ENCODE data around the gene ULK4.

The ULK4 gene

GRCh38 chr3:41318520-41318919, 643.4 kb downstream of the ULK4 start:
- ATAC-seq (replicated peaks) (no peak), DNase-seq (no peak)
- H3K4me3 Mint-ChIP-seq = no peak overlapping the region
- H3K27me3 Mint-ChIP-seq = no peaks in the 10 kb centered on the region
- no peaks in the 10 kb centered on the region for H3K4me1 Mint-ChIP-seq
- H3K9me3 Mint-ChIP-seq = no peaks in the 10 kb centered on the region
- no peak overlapping the region for H3K27ac Mint-ChIP-seq
- no peaks in the 10 kb centered on the region for H3K36me3 Mint-ChIP-seq

- no peak for DNase-seq
Measured at GRCh38 chr3:41317718-41318117, 644.2 kb downstream of the ULK4 start.

DNA sequence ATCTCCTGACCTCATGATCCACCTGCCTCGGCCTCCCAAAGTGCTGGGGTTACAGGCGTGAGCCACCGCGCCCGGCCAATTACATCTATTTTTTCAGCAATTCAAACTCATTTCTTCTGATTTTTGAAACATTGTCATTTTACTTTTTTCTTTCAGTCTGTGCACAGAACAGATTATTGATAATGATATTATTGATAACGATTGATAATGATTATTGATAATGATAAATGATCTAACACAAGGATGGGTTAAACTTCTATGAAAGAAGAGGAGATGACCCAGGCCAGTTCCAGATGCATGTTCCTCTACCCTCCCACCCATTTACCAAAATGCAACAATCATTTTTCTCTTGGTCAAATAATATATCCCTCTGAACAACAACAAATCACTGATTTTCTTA, 644.6 kb downstream of the ULK4 start:
- Mint-ChIP-seq H3K4me3 (no peak overlapping the region), H3K27ac (no peak overlapping the region), H3K9me3 (no peaks in the 10 kb centered on the region)

More at GRCh38 chr3:41317718-41318117, 644.2 kb downstream of the ULK4 start:
- H3K4me3 Mint-ChIP-seq = no peak overlapping the region
- H3K27ac Mint-ChIP-seq = no peak overlapping the region
- no peaks in the 10 kb centered on the region for H3K27me3 Mint-ChIP-seq
- H3K9me3 Mint-ChIP-seq = no peaks in the 10 kb centered on the region
- ATAC-seq (replicated peaks) = no peak
- H3K4me1 Mint-ChIP-seq = no peaks in the 10 kb centered on the region
- H3K36me3 Mint-ChIP-seq = no peaks in the 10 kb centered on the region

DNA sequence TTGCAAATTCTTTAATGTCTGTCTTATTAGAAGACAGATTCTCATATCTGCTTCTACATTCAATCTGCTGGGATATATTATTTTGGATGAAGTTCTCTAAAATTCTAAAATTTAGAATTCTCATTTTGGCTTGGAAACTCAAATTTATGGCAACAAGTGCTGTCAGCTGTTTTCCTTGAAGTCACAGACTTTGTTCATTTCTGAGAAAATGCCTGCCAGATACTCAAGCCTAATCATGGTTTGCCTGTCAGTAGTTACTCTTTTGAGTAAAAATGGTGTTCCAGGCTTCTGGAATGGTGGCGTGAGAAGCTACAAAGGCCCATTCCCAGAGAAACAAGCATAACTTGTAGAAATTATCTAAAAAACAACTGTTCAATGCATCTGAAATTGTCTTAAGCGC, 646.8 kb downstream of the ULK4 start:
- Mint-ChIP-seq H3K27ac (no peak overlapping the region), H3K36me3 (no peaks in the 10 kb centered on the region)
- DNase-seq = no peak

More for the DNA sequence above, 644.6 kb downstream of the ULK4 start:
- Mint-ChIP-seq H3K27me3 (no peaks in the 10 kb centered on the region), H3K36me3 (no peaks in the 10 kb centered on the region), H3K4me1 (no peaks in the 10 kb centered on the region)
- ATAC-seq (replicated peaks) (no peak), DNase-seq (no peak)

GRCh38 chr3:41308119-41308518, 653.8 kb downstream of the ULK4 start:
- no peak overlapping the region for H3K4me3 Mint-ChIP-seq
- ATAC-seq (replicated peaks) = no peak
- no peaks in the 10 kb centered on the region for H3K9me3 Mint-ChIP-seq
- DNase-seq = no peak
- H3K27me3 Mint-ChIP-seq = no peaks in the 10 kb centered on the region
- no peaks in the 10 kb centered on the region for H3K4me1 Mint-ChIP-seq
- no peak overlapping the region for H3K27ac Mint-ChIP-seq
- peaks cover 1 to 7% of the 10 kb centered on the region in 2 donors for H3K36me3 Mint-ChIP-seq

More for the DNA sequence above, 646.8 kb downstream of the ULK4 start:
- no peaks in the 10 kb centered on the region for H3K9me3 Mint-ChIP-seq
- no peaks in the 10 kb centered on the region for H3K27me3 Mint-ChIP-seq
- H3K4me1 Mint-ChIP-seq = no peaks in the 10 kb centered on the region
- ATAC-seq (replicated peaks) = no peak
- H3K4me3 Mint-ChIP-seq = no peak overlapping the region

DNA sequence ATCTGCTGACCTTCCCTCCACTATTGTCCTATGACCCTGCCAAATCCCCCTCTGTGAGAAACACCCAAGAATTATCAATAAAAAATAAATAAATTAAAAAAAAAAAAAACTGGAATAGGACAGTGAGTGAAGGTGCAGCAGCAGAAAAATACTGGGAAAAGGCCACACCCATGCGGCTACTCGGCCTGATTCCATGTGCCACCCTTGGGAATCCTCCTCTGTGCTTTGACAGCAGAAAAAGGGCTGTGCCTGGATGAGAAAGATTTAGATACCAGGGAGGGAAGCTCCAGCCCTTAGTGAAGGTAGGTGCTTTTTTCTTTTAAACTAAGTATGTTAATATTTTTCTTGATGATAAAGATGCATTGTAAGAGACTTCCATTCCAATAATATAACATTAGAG, 654.8 kb downstream of the ULK4 start:
- Mint-ChIP-seq H3K4me1 (no peaks in the 10 kb centered on the region), H3K27ac (no peak overlapping the region), H3K9me3 (no peaks in the 10 kb centered on the region), H3K4me3 (no peak overlapping the region), H3K27me3 (no peaks in the 10 kb centered on the region), H3K36me3 (peaks cover 1 to 7% of the 10 kb centered on the region in 2 donors)
- ATAC-seq (replicated peaks) = no peak
- no peak for DNase-seq

DNA sequence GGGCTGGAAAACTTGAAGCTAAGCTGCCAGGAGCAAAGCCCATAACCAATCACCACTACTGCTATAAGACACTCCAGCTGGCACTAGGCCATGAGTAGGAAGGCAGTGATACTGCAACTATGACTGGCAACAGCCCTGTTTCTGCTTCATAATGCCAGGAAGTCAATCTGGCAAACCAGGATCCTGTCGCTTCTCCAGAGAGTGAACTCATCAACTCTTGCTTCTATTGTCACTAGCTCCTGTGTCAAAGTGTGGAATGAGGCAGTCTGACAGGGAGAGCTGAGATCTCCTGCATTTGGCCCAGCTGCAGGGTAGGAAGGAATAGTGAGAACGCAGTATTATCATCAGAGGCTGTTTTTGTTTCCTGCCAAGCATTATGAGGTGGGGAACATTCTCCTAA, 657.3 kb downstream of the ULK4 start:
- Mint-ChIP-seq H3K27me3 (no peaks in the 10 kb centered on the region), H3K27ac (no peak overlapping the region), H3K36me3 (peaks cover 1 to 7% of the 10 kb centered on the region in 2 donors), H3K9me3 (no peaks in the 10 kb centered on the region), H3K4me3 (no peak overlapping the region), H3K4me1 (no peaks in the 10 kb centered on the region)
- no peak for ATAC-seq (replicated peaks)
- DNase-seq = no peak

GRCh38 chr3:41302295-41302694, 659.6 kb downstream of the ULK4 start:
- Mint-ChIP-seq H3K4me1 (no peaks in the 10 kb centered on the region), H3K36me3 (peaks cover 1 to 7% of the 10 kb centered on the region in 2 donors), H3K27ac (no peak overlapping the region), H3K4me3 (no peak overlapping the region), H3K9me3 (no peaks in the 10 kb centered on the region), H3K27me3 (no peaks in the 10 kb centered on the region)
- DNase-seq (no peak), ATAC-seq (replicated peaks) (no peak)

DNA sequence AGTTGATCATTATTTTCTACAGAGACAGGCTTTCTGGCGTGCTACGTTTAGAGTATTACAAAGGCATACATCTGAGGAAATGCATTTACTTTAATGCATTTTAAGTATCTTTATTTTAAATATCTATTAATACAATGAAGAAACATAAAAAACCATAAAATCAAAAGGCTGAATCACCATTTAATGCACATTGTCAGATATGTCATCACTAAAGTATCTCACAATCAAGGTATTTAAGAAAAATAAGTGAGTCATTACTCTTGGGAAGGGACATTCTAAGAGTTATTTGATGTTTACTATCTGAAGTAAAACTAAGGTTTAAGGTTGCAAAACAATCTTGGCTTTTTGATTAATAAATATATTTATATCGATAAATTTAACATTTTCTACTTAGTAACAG, 660.4 kb downstream of the ULK4 start:
- peaks cover 1 to 7% of the 10 kb centered on the region in 2 donors for H3K36me3 Mint-ChIP-seq
- no peak for ATAC-seq (replicated peaks)

DNA sequence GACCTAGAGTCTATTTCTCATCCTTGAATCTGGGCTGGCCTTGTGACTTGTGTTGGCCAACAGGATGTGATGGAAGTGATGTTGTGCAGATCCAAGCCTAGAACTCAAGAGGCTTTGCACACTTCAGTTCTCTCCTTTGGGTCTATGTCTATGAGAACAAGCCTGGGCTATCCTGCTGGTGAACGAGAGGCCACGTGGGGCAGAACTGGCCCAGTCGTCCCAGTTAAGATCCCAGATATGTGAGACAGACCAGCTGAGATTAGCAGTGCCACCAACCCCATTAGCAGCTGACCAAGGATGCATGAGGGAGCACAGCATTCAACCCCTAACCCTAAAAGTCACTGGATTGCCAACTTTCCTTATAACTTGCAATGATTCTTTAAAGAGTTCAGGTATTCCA, 662.9 kb downstream of the ULK4 start:
- H3K36me3 Mint-ChIP-seq = peaks cover 1 to 3% of the 10 kb centered on the region in 2 donors
- no peak overlapping the region for H3K4me3 Mint-ChIP-seq
- DNase-seq (no peak), ATAC-seq (replicated peaks) (no peak)
- no peak overlapping the region for H3K27ac Mint-ChIP-seq
- no peaks in the 10 kb centered on the region for H3K4me1 Mint-ChIP-seq
- no peaks in the 10 kb centered on the region for H3K27me3 Mint-ChIP-seq
- H3K9me3 Mint-ChIP-seq = no peaks in the 10 kb centered on the region

More for the DNA sequence above, 660.4 kb downstream of the ULK4 start:
- Mint-ChIP-seq H3K9me3 (no peaks in the 10 kb centered on the region), H3K4me1 (no peaks in the 10 kb centered on the region), H3K27ac (no peak overlapping the region), H3K4me3 (no peak overlapping the region), H3K27me3 (no peaks in the 10 kb centered on the region)
- no peak for DNase-seq

DNA sequence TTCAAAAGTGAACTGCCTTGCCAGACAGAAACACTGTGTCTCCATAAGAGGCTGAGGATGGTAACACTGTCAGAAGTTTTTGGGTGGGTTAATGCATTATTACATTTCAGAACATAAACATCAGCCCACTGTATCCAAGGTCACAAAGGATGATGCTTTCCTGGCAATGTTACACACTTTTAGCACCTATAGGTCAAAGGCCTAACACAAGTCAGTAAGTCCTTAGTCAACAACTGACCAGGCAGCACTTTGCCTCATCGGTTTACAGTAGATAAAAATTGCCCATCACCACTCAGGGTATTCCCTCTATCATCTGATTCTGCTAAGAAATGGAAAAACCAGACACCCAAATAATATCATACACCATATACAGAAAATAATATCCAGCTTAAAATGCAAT, 664.2 kb downstream of the ULK4 start:
- Mint-ChIP-seq H3K36me3 (no peaks in the 10 kb centered on the region), H3K27ac (no peak overlapping the region), H3K27me3 (no peaks in the 10 kb centered on the region), H3K4me1 (no peaks in the 10 kb centered on the region), H3K9me3 (no peaks in the 10 kb centered on the region), H3K4me3 (no peak overlapping the region)
- DNase-seq = no peak
- no peak for ATAC-seq (replicated peaks)

- no peaks in the 10 kb centered on the region for H3K4me1 Mint-ChIP-seq
Measured at GRCh38 chr3:41296556-41296955, 665.3 kb downstream of the ULK4 start.

GRCh38 chr3:41295740-41296139, 666.2 kb downstream of the ULK4 start:
- peaks cover 0 to 2% of the 10 kb centered on the region in 2 donors for H3K36me3 Mint-ChIP-seq
- no peaks in the 10 kb centered on the region for H3K9me3 Mint-ChIP-seq
- ATAC-seq (replicated peaks) = no peak
- H3K27ac Mint-ChIP-seq = no peak overlapping the region
- H3K4me1 Mint-ChIP-seq = no peaks in the 10 kb centered on the region
- DNase-seq = no peak
- H3K4me3 Mint-ChIP-seq = no peak overlapping the region
- no peaks in the 10 kb centered on the region for H3K27me3 Mint-ChIP-seq

More at GRCh38 chr3:41296556-41296955, 665.3 kb downstream of the ULK4 start:
- no peak for DNase-seq
- Mint-ChIP-seq H3K27me3 (no peaks in the 10 kb centered on the region), H3K4me3 (no peak overlapping the region), H3K9me3 (no peaks in the 10 kb centered on the region), H3K27ac (no peak overlapping the region), H3K36me3 (peaks cover 0 to 2% of the 10 kb centered on the region in 2 donors)
- ATAC-seq (replicated peaks) = no peak

DNA sequence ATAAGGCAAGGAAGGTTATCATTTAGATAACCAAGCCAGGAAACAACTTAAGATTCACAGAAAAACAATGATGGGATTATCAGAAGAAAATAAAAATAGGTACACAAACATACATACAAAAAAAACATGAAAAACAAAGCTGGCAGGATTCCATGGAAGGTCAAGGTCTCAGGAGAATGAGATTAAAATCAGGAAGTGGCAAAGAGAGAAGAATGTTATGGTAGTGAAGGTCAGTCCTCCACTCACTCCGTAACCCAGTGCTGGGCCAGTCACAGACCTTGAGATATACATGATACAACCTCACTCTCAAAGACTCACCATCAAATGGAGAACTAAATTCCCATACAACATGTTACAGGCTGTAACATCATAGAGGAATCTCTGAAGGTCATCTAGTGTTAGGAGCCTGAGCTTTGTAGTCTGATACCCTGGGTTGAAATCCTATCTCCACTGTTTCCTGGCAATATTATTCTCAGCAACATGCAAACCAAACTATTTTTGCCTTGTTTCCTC, 668.7 kb downstream of the ULK4 start:
- Mint-ChIP-seq H3K36me3 (peaks cover 0 to 3% of the 10 kb centered on the region in 2 donors), H3K9me3 (no peaks in the 10 kb centered on the region), H3K4me3 (no peak overlapping the region), H3K4me1 (no peaks in the 10 kb centered on the region), H3K27me3 (no peaks in the 10 kb centered on the region), H3K27ac (no peak overlapping the region)
- ATAC-seq (replicated peaks) (no peak), DNase-seq (no peak)

DNA sequence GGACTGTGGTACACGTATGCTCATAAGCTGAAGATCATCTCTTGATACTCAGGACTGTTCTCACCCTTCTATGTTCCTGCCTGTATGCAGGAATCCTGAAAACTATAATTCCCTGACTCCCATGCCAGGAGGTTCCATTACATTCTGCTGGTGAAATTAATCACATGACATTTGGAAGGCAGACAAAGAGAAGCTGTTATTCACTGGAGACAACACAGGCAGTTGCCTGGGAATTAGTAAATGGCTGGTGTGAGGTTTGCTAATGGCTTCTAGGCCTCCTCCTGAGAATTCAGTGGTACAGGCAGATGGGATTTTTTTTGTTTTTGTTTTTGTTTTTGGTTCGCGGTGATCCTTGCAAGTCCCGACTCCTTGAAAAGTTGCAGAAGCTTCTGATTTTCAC, 671.2 kb downstream of the ULK4 start:
- Mint-ChIP-seq H3K27ac (no peak overlapping the region), H3K27me3 (no peaks in the 10 kb centered on the region), H3K4me3 (no peak overlapping the region), H3K36me3 (peaks cover 0 to 3% of the 10 kb centered on the region in 2 donors), H3K9me3 (no peaks in the 10 kb centered on the region), H3K4me1 (no peaks in the 10 kb centered on the region)
- ATAC-seq (replicated peaks) = no peak
- no peak for DNase-seq

GRCh38 chr3:41290306-41290705, 671.6 kb downstream of the ULK4 start:
- Mint-ChIP-seq H3K36me3 (peaks cover 0 to 3% of the 10 kb centered on the region in 2 donors), H3K27ac (no peak overlapping the region), H3K4me3 (no peak overlapping the region), H3K27me3 (no peaks in the 10 kb centered on the region), H3K4me1 (no peaks in the 10 kb centered on the region), H3K9me3 (no peaks in the 10 kb centered on the region)
- DNase-seq (no peak), ATAC-seq (replicated peaks) (no peak)

Data from stimulated activated naive B cell treated with anti-CD40 and anti-IgM and Interleukin-4, amounts not matched to agents 10 μg/mL and 1 μg/mL and 100 μg/mL, for 72 hours (primary cell).